Measurements from ENCODE around the gene NQO1. TPM values are rescaled to one million over a fixed set of nuclear protein-coding genes. Genes with fewer than 3 reads are reported as not detected.
A peak's percentile ranks its signal among the peaks of the same experiment; 100 is the strongest.

Gene NQO1
- total RNA-seq, 4 donors from 2014 or later, result 39.1 to 59.8 (median 49.4) TPM

DNA sequence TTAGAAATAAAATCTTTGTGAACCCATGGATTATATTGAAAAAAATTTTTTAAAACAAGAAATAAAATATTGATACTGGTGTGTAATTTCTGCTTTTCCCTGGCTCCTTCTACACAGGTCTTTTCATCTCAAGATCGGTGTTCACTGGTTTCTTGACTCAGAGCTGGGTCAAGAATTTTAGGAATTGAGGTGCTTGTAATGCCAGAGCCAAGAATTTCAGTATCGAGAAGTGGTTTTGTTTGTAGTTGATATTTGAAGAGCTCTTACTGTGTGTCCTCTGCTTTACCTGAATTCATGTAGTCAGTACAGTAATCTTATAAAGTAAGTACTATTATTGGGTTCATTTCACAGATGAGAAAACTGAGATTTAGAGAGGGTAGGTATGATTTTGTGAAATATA is 43.0 kb upstream of the NQO1 start:
- no peak overlapping the region for H3K4me3 ChIP-seq
- H3K4me1 ChIP-seq, result peaks cover 8 to 9% of the 10 kb centered on the region in 2 donors
- no peaks in the 10 kb centered on the region for H3K9me3 ChIP-seq
- in situ Hi-C loops (cut with MboI; ENCODE audit: low sequenced_read_pairs in 4 of 4) (loop anchor here in 1 of 4 donors (25.0 kb wide), 1 partner anchor 382 kb away; the partner anchor contains the start of gene TERF2), intact Hi-C loops (cut with DNase I; ENCODE audit: low total_unique reads) (no loop called here)
- no peak overlapping the region for H3K27ac ChIP-seq
- ATAC-seq (no peak), DNase-seq (no peak)
- no peaks in the 10 kb centered on the region for H3K27me3 ChIP-seq
- TF ChIP-seq POLR2A (IDR thresholded peaks at IDR 0.05), result no peak
- TF ChIP-seq, protein P1, sequence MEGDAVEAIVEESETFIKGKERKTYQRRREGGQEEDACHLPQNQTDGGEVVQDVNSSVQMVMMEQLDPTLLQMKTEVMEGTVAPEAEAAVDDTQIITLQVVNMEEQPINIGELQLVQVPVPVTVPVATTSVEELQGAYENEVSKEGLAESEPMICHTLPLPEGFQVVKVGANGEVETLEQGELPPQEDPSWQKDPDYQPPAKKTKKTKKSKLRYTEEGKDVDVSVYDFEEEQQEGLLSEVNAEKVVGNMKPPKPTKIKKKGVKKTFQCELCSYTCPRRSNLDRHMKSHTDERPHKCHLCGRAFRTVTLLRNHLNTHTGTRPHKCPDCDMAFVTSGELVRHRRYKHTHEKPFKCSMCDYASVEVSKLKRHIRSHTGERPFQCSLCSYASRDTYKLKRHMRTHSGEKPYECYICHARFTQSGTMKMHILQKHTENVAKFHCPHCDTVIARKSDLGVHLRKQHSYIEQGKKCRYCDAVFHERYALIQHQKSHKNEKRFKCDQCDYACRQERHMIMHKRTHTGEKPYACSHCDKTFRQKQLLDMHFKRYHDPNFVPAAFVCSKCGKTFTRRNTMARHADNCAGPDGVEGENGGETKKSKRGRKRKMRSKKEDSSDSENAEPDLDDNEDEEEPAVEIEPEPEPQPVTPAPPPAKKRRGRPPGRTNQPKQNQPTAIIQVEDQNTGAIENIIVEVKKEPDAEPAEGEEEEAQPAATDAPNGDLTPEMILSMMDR (IDR thresholded peaks at IDR 0.05 in 4 of 5, conservative IDR thresholded peaks at IDR 0.05 in 1 of 5), result no peak
- no peaks in the 10 kb centered on the region for H3K36me3 ChIP-seq

DNA sequence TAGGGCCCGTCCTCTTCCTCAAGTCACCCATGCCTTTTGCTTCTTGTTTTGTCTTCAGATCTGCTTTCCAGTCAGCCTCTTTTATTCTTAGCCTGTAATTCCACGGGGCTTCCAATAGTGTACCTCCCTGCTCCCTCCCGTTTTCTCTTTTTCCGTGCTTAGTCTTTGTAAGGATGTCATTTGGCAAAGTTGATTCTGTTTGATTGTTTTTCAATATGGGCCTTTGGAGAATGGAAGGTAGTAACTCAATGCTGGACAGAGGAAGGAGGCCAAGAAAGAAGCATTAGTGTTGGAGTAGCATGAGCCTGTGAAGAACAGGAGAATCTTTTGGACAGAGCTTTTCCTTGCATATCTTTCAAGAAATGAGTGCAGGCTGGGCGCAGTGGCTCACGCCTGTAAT is 42.3 kb upstream of the NQO1 start:
- ATAC-seq (no peak), DNase-seq (no peak)
- Histone ChIP-seq H3K9me3 (no peaks in the 10 kb centered on the region), H3K27me3 (no peaks in the 10 kb centered on the region), H3K4me1 (peaks cover 8 to 9% of the 10 kb centered on the region in 2 donors), H3K27ac (no peak overlapping the region), H3K36me3 (no peaks in the 10 kb centered on the region), H3K4me3 (no peak overlapping the region)
- TF ChIP-seq, protein P1 (IDR thresholded peaks at IDR 0.05 in 4 of 5, conservative IDR thresholded peaks at IDR 0.05 in 1 of 5), result no peak
- TF ChIP-seq POLR2A (IDR thresholded peaks at IDR 0.05), result no peak
- intact Hi-C loops (cut with DNase I; ENCODE audit: low total_unique reads) (no loop called here), in situ Hi-C loops (cut with MboI; ENCODE audit: low sequenced_read_pairs in 4 of 4) (loop anchor here in 1 of 4 donors (25.0 kb wide), 1 partner anchor 381 kb away; the partner anchor contains the start of gene TERF2)

DNA sequence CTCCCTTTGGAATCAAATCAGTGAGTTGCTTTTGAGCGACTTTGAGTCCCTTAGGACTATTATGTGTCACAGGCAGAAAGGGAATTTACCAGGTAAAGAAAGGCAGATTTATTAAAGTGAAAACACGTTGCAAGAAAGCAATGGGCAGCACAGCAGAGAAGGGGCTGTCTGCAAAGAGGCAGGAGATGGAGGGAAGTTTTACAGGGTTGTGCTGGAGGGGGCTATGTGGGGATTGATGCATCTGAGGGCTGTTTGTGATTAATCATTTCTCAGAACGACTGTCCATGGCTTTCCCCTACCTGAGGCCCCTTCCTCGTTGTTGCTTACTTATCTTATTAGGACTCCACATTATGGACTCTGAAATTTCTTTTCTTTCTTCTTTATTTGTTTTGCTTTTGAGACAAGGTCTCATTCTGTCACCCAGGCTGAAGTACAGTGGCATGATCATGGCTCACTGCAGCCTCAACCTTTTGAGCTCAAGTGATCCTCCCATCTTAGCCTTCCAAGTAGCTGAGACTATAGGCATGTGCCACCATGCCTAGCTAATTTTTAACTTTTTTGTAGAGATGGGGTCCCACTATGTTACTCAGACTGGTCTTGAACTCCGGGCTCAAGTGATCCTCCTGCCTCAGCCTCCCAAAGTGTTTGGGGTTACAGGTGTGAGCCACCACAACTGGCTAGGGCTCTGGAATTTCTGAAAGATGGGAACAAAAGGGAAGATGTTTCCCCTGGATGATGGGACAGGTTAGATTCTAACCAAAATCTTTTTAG is 41.3 kb upstream of the NQO1 start:
- no peak for TF ChIP-seq POLR2A (IDR thresholded peaks at IDR 0.05)
- TF ChIP-seq, protein P1 (IDR thresholded peaks at IDR 0.05 in 4 of 5, conservative IDR thresholded peaks at IDR 0.05 in 1 of 5), result no peak
- Histone ChIP-seq H3K27ac (no peak overlapping the region), H3K4me3 (no peak overlapping the region), H3K4me1 (peaks cover 9 to 10% of the 10 kb centered on the region in 2 donors), H3K27me3 (no peaks in the 10 kb centered on the region), H3K9me3 (no peaks in the 10 kb centered on the region), H3K36me3 (no peaks in the 10 kb centered on the region)
- in situ Hi-C loops (cut with MboI; ENCODE audit: low sequenced_read_pairs in 4 of 4), result loop anchor here in 1 of 4 donors (25.0 kb wide), 1 partner anchor 380 kb away; the partner anchor contains the start of gene TERF2
- ATAC-seq, result no peak
- intact Hi-C loops (cut with DNase I; ENCODE audit: low total_unique reads), result no loop called here
- DNase-seq, result no peak

DNA sequence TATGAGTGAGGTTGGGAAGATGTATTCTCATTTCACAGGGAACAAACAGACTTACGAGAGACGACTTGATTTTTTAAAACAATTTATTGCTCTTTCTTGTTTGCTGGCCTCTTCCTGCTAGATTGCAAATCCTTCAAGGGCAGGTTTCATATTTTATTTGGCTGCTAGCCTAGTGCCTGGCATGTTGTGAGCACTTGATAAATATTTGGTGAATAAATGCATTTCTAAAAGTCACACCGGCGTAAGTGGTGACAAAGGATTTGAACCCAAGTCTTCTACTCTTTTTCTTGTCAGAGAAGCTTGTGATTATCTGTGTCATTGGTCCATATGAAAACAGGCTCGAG is 37.2 kb upstream of the NQO1 start:
- Histone ChIP-seq H3K36me3 (no peaks in the 10 kb centered on the region), H3K27me3 (no peaks in the 10 kb centered on the region), H3K4me1 (peaks cover 15 to 16% of the 10 kb centered on the region in 2 donors), H3K9me3 (no peaks in the 10 kb centered on the region), H3K27ac (peak overlapping the region in 2 of 4 donors; percentile 82 to 83), H3K4me3 (peak overlapping the region in 1 of 4 donors; percentile 97)
- no peak for ATAC-seq
- in situ Hi-C loops (cut with MboI; ENCODE audit: low sequenced_read_pairs in 4 of 4), result loop anchor here in 1 of 4 donors (25.0 kb wide), 1 partner anchor 376 kb away; the partner anchor contains the start of gene TERF2
- TF ChIP-seq, protein P1 (IDR thresholded peaks at IDR 0.05 in 4 of 5, conservative IDR thresholded peaks at IDR 0.05 in 1 of 5), result no peak
- no peak for TF ChIP-seq POLR2A (IDR thresholded peaks at IDR 0.05)
- no peak for DNase-seq
- intact Hi-C loops (cut with DNase I; ENCODE audit: low total_unique reads), result no loop called here

All from gastrocnemius medialis (tissue), 4 donors.